H1 (cell line): Measurements from ENCODE around the gene DTD1. TPM values are rescaled to one million over a fixed set of nuclear protein-coding genes. Genes with fewer than 3 reads are reported as not detected.

Experiments
- polyA plus RNA-seq, 7 experiments: library from polyadenylated mRNA; depleted of rRNA in 3 of 7; stranded (reverse) in 5 of 7; unstranded in 2 of 7; fragments of >200 nt in 5 of 7; fragments of 200-250 nt in 2 of 7; gene quantifications; 1 replicate in 5 of 7; 2 replicates in 1 of 7; 4 replicates in 1 of 7; pipeline versions ENCODE4 v1.2.1 to v1.2.3, GENCODE V29; 2011 to 2013; ENCODE audit warnings: missing spikeins in 2 of 7, mixed read lengths in 2 of 7
- total RNA-seq: library from RNA; stranded (reverse); fragmentation: NEBNext Ultra II Directional; extraction: Animal tissue kit (Norgen Biotek cat#: 25700); gene quantifications from 2 replicates; pipeline ENCODE4 v1.2.1, GENCODE V29; 2021
- TF ChIP-seq, protein P1 (sequence below), 3 experiments: IDR thresholded peaks; 1 replicate in 2 of 3; 2 replicates in 1 of 3; pipeline versions ENCODE4 v1.5.1 to v1.6.1; 2011; ENCODE audit warnings: low read length in 3 of 3, mild to moderate bottlenecking in 3 of 3, inconsistent platforms in 2 of 3, low read depth in 1 of 3, moderate library complexity in 1 of 3; ENCODE audit not compliant: insufficient read depth in 1 of 3; ENCODE audit errors: control extremely low read depth in 1 of 3

The DTD1 gene
- total and polyA plus RNA-seq, 2 of the 8 experiments (the other 6 are each of a cell fraction or from before 2014, with no cell fraction given) = 49.7 to 66.6 TPM

DNA sequence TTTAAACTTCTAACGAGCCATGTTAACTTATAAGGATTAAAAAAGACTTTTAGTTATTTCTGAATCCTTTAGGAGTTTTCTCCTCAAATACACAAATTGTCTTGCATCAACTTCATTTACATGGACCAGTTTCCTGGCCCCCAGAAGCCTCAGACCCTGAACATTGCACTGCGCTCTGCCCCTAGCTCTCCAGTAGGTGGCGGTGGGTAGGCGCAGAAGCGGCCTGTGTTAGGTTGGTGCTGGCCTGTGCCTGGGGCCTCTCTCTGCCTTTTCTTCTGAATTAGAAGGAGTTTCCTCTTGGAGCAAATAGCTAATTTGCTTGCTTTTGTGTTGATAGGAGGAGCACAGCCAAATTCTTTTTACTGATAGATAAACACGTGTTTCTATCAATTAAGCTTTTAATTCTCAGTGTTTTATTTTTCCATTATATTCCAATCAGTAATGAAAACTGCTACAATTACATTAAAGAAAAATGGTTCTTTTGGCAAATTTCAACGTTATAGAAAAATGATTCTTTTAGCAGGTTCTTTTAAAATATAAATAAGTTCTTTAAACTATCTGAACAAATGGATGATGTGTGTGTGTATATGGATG lies 44.4 kb downstream of the DTD1 start (continued):
- TF ChIP-seq, protein P1, sequence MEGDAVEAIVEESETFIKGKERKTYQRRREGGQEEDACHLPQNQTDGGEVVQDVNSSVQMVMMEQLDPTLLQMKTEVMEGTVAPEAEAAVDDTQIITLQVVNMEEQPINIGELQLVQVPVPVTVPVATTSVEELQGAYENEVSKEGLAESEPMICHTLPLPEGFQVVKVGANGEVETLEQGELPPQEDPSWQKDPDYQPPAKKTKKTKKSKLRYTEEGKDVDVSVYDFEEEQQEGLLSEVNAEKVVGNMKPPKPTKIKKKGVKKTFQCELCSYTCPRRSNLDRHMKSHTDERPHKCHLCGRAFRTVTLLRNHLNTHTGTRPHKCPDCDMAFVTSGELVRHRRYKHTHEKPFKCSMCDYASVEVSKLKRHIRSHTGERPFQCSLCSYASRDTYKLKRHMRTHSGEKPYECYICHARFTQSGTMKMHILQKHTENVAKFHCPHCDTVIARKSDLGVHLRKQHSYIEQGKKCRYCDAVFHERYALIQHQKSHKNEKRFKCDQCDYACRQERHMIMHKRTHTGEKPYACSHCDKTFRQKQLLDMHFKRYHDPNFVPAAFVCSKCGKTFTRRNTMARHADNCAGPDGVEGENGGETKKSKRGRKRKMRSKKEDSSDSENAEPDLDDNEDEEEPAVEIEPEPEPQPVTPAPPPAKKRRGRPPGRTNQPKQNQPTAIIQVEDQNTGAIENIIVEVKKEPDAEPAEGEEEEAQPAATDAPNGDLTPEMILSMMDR (IDR thresholded peaks at IDR 0.05; ENCODE audit: control extremely low read depth in 1 of 3, insufficient read depth in 1 of 3, low read depth in 1 of 3, low read length in 3 of 3) = peak; percentile 95 to 99 (median 97)
